ENCODE measurements around the gene ATP7B.
A peak's percentile ranks its signal among the peaks of the same experiment; 100 is the strongest.
"Not testable (repeated sequence)": the region's sequence is repeated elsewhere in the genome, so short reads cannot be mapped to it uniquely, and the experiment has no call there.

The ATP7B gene

DNA sequence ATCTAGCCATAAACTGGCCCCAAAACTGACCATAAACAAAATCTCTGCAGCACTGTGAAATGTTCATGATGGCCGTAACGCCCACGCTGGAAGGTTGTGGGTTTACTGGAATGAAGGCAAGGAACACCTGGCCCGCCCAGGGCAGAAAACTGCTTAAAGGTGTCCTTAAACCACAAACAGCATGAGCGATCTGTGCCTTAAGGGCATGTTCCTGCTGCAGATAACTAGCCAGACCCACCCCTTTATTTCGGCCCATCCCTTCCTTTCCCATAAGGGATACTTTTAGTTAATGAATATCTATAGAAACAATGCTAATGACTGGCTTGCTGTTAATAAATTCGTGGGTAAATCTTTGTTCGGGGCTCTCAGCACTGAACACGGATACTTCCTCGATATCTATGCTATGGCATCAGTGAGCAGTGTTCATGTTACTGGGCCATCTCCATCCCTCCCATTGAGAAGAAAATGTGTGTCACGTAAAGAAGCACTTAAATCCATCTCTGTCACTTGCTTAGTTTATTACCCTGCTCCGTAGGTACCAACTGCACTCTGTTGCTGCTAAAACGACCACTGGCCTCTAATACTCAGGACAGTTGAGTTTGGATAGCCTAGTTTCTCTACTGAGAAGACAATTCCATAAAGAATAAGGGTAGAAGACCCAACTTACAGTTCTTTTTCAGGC is 5.3 kb downstream of the ATP7B start:
- no peak for DNase-seq

DNA sequence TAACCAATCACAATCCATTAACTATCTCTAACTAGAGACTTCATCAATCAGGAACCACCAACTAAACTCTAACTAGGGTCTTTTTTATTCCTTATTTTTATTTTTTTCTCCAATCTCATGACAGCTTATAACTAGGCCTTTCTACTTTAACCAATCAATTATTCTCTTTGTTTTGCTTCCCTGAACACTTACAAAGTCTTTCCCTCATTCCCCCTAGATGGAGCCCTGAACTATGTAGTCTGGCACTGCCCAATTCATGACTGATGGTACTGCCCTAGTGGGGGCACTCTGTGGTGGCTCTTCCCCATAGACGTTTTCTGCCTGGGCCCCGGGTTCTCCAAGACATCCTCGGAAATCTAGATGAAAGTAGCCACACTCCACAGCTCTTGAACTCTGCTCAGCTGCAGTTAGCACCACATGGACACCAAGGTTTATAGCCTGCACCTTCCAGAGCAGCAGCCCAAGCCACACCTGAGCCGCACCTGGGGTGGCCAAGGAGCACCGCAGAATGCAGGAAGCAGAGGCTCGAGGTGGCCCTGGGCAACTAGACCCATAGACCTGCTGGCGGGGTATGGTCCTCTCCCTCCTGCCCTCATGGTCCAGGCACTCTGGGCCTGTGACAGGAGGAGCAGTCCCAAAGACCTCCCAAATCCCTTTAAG is 6.6 kb downstream of the ATP7B start:
- DNase-seq = no peak

DNA sequence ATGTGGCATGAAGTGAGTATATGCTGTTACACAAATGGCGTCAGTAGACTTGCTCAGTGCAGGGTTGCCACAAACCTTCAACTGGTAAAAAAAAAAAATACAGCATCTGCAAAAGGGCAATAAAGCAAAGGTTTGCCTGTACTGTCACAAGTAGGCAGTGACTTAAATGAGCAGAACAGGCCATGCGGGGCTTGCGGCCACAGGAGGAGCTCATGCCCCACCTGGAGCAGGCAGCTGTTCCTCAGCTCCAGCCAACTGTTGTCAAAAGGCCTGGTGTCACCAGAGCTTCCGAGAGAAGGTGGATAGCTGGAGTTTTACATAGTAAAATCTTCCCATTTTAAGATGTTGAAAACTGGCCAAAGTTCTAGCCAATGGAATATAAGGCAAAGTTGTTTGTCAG is 7.7 kb downstream of the ATP7B start:
- no peak for DNase-seq

DNA sequence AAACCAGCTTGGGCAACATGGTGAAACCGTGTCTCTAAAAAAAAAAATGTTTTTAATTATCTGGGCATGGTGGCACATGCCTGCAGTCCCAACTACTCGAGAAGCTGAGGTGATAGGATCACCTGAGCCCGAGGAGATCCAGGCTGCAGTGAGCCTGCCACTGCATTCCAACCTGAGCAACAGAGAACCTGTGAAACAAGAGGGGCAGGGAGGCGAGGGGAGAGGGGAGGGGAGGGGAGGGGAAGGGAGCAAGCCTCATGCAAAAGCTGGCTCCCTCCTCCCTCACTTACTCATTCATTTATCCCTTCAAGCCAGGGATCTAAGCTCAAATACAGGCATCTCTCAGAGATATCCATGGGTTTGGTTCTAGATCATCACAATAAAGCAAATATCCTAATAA is 8.9 kb downstream of the ATP7B start:
- no peak for DNase-seq

DNA sequence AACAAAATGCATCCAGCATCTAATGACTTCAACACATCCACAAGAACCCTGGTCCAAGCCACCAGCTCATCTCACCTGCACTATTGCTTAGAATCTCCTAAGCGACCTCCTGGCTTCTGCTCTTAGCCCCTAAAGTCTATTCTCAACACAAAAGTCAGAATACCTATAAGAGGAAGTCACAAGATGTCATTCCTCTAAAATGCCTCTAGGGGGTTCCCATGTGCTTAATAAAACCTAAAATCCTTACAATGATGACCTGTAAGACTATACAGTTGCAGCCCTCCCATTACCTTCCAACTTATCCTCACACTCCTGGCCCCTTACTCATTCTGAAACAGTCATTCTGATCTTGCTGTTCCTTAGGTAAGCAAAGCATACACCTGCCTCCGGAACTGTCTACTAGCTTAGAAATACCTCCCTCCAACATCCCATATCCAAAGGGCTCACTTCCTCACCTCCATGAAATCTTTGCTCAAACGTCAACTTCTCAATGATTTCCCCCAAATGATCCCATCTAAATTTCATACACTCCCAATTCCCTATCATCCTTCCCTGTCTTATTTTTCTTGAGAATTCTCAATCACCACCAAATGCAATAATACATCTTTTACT is 10.0 kb downstream of the ATP7B start:
- DNase-seq = peak; percentile 14

DNA sequence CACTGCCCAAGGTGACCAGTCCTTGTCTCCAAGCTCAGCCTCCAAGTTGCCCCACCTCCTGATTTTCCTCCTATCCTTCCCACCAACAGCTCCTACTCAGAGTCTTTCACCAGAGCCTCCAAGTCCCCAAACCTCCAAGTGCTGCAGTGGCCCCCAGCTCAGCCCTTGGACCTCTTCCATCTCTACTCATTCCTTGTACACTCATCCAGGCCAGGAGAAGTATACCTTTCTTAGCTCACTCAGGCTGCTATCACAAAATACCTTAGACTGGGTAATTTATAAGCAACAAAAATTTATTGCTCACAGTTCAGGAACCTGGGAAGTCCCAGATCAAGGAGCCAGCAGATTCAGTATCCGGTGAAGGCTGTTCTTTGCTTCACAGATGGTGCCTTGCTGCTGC is 11.3 kb downstream of the ATP7B start:
- DNase-seq = no peak

DNA sequence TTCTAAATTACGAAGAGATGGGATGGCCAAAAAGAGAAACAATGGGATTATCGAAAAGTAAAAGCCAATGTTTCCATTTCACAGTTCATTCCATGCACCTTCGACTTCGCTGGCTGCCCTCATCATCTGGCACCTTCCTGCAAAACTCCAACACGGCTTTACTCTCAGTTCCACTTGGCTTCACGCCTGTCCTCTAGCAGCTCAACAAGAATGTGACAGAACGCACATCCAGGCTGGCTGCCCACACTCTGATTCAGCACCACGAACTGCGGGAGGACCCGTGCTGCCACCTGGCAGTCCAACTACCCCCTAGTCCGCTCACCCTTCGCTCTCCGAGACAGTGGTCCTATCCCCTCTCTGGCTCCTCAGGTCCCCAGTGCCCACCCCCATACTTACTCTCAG is 11.7 kb downstream of the ATP7B start:
- DNase-seq = peak; percentile 30

DNA sequence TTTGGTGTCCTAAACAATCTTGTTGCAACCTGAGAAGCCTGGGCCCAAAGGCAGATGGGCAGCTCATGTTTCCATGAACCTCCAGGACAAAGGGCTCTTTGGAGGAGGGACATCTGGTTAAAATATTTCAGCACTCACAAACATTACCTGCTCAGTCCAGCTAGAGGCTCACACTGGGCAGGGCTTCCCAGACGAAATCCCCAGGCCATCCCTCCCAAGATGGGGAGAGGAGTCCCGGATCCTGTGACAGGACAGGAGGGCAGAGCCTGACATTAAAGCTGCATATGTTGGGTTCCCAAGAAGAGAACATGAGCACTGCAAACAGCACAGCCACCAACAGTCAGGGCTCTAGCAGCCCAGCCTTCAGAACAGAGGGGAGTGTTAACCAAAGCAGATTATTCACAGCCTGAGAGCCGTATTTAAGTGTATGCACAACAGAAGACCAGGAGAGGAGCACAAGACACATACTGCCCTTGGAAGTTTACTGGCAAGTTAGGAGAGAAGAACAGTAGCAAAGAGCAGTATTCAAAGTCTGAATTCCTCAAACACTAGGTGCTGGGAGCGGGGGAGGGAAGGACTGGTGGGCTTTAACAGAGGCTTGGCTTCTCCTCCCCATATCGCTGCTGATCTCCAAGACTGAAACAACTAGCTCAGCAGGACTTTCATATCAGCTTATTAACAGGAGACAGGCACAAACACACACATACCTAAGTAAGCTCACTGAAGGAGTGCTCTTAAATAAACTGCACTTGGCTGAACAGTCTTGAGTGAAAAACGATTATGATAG is 12.3 kb downstream of the ATP7B start:
- DNase-seq = peak; percentile 33

DNA sequence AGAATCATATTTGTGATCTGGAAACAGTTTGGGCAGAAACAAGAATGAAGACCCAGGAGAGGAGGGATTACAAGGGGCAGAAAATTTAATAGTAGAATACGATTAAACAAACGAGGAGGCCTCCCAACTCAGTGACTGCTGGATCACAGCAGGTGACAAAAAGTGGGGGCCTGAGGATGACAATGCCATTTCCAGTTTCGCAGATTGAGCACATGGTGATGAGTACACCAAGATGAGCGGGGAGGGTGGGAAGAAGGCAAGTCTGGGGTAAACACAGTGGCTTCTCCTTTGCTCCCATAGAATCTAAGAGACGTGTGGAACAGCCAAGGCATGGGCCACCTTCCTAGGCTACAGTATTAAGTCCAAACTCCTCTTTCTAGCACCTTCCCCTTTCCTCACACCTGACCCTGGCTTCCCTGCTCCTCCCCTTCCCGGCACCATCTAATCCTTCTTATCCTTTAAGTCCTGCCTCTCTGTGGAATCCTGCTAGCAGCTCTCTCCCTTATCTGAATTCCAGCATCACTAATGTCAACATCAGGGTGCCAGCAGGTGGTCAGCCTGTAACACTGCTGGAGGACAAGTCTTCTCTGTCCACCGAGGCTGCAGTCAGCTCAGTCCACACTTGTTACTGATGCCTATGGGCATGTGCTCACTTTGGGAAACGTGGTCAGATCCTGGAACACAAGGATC is 13.5 kb downstream of the ATP7B start:
- no peak for DNase-seq

DNA sequence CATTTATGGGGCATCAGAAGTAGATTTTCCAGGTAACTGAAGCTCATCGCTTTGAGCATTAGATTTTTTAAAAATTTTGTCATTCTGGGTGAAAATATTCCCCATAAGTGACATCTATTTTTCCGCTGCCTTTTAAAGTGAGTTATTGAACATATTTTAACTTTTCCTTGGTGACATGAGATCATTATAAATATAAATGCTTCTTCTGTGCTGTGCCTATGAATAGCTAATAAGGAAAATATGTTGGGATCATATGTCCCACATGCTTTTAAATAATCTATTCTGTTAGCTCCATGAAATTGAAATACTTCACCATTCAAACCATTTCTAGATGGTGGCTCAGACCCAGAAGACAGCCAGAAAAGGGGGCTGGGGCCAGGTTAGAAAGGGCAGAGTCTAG is 14.1 kb downstream of the ATP7B start:
- no peak for DNase-seq

DNA sequence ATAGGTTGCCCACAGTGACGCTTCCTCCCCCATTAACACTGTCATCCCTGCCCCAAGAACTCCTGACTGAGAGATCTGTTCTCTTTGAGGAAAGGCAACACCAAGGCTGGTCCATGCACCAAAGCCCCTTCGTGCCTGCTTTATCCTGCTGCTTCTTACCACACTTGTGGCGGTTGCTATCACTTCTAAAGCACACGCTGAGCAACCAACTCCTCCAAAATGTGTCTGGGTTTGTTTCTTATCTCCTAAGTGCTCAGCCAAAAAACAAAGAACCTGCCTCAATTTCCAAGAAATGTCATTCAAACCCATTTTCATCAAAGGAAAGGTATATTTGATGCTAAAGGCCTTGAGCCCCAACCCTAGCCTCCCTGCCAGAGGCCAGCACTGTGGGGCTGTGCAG is 14.6 kb downstream of the ATP7B start:
- DNase-seq = no peak

DNA sequence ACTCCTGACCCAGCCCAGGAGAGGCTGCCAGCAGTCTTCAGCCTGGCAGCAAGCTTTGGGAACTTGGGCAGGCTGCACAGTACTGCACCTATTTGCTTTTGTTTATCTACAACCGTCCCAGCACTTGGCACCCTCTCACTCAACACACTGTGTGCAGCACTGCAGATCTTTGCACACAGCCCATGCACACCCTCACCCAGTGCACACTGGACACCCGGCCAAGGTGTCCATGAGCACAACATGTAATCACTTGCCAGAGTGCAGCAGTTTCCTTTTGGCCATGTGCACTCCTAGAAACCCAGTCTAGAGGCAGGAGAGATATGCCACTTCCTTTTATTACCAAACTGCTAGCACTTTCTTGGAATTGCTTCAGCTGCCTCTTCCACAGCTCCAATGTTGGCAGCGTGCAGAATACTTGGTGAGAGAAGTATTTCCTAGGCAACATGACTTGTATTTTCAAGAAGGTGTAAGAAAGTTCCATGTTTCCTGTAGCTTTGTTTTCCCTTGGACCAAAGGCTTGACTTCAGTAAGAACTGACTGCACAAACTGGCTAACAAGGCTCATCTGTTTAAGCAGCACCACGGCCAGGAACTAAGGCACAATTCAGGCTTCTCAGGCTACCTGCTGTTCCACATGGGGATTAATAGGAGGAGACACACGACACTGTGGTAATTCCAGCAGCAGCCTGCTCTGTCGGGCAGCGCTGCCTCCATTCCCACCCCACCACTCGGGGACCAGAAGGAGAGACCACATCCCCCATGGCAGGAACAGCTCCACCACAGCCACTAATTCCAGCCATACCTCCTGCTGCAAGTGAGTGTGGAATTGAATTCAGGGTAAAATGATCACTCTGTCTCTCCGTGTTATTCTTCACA is 15.3 kb downstream of the ATP7B start:
- no peak for DNase-seq

DNA sequence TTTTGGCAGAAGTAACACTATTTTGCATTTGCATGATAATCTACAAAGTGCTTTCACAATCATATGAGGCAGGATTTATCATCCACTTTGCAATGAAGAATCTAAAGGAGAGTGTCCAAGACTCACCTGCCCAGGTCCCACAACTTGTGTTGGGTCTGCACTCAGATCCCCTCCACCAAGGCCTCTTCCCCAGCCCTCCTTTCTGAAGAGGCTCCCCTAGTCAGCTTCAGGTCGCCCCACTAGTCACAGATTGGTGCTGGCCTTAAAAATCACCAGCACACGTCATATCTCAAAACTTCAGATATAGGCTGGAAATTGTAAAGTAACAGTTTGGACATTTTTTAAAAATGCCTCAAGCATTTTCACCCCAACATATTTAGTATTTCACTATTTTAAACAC is 17.5 kb downstream of the ATP7B start:
- no peak for DNase-seq

DNA sequence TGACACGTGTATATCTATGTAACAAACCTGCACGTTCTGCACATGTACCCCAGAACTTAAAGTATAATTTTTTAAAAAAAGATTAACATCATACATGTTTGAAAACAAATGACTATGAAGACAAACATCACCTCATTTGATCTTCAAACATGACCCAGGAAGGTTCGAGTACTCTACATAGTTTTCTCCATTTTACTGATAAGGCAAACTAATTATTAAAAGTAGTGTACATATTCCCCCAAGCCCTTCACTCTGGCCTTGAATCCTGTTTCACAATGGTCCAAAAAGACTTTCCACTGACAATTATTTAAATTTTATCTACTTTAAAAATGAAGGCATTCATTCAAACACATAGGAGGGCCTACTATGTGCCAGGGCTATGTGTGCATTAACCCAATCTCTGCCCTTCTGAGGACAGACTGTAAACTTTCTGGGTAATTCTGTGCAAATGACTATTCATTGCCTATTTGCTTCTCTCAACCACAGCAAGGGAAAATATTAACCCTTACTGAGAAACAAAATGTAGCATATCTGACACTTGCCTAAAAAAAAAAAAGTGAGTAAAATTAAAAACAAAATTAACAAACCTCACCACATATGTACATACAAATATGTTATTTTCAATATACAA is 22.1 kb downstream of the ATP7B start:
- no peak for DNase-seq

DNA sequence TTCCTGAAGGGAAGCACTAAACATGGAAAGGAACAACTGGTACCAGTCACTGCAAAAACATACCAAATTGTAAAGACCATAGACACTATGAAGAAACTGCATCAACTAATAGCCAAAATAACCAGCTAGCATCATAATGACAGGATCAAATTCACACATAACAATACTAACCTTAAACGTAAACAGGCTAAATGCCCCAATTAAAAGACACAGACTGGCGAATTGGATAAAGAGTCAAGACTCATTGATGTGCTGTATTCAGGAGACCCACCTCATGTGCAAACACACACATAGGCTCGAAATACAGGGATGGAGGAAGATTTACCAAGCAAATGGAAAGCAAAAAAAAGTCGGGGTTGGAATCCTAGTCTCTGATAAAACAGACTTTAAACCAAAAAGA is 26.3 kb downstream of the ATP7B start:
- not testable (repeated sequence) for DNase-seq

DNA sequence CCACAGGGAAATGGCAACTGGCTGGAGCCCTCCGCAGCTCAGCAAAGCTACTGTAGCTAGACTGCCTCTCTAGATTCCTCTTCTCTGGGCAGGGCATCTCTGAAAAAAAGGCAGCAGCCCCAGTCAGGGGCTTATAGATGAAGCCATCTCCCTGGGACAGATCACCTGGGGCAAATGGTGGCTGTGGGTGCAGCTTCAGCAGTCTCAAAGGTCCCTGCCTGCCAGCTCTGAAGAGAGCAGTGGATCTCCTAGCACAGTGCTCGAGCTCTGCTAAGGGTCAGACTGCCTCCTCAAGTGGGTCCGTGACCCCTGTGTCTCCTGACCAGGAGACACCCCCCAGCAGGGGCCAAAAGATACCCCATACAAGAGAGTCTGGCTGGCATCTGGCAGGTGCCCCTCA is 28.0 kb downstream of the ATP7B start:
- DNase-seq = not testable (repeated sequence)

DNA sequence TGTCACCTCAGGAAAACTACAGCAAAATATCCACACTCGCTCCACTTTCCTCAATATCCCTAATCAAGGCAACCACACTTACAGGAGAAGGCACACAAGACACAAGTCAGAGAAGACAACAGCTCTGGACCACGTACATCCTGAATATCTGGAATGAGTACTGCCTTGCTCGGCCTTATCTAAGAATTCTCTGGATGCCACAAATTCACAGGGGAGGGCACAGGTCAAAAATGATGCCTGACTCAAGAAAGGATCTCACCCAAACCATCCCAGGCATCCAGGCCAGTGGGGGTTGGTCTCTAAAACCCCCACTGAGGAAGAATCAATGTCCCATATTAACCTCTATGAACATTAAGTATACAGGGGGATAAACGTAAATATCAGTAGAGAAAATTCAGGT is 29.9 kb downstream of the ATP7B start:
- DNase-seq = no peak

DNA sequence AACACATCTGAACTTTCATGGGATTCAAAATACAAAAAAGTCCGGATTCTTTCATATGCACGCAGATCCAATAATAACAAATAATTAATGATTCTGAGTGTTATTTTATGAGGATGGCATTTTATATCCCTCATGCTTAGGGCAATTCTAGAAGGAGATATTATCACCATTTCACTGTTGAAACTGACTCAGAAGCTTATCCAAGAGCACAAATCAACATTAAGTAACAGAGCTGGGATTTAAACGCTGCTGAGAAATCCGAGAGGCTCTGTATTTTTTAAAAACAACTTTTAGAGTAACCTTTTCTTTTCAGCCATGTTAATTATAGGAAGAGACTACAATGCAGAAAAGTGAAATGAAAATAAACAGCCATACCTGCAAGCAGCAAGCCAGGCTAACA is 30.3 kb downstream of the ATP7B start:
- no peak for DNase-seq

DNA sequence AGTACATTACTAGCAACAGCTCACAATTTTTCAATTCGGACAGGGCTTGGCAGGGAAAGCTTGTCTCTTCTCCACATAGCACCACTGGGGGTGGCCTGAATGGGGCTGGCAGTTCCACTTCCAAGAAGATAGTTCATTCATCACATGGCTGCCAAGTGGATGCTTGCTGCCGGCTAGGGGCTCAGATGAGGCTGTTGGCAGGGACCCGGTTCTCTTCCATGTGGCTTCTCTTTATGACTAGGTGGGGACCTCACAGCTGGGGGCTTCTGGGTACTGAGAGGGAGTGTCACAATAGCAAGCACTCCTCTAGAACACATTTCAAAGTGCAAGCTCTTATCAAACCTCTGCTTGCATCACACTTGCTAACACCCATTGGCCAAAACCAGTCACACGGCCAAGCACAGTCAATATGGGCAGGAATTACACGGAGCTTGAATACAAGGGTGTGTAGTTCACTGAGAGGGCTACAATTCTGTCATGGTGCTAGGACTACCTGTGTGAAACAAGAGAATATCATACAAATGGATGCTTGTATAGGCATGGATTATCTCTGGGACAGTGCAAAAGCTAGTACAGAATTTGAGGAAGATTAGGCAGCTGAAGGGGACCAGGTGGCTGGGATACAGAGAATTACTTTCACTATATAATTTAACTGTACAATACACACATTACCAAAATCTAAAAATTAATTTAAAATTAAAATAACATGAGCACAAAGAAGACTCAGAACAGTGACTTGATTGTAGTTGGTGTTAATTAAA is 32.3 kb downstream of the ATP7B start:
- no peak for DNase-seq

DNA sequence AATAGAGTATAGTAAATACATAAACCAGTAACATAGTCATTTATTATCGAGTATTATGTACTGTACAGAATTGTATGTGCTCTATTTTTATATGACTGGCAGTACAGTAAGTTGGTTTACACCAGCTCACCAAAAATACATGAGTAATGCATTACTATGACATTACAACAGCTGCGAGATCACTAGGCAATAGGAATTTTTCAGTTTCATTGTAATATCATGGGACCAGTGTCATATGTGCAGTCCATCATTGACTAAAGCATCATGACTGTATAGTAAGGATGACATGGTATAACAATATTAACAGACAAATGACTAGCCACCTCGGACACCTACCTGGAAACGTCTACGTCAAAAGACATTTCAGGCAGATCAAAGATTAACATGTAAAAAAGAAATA is 33.6 kb downstream of the ATP7B start:
- DNase-seq = no peak

DNA sequence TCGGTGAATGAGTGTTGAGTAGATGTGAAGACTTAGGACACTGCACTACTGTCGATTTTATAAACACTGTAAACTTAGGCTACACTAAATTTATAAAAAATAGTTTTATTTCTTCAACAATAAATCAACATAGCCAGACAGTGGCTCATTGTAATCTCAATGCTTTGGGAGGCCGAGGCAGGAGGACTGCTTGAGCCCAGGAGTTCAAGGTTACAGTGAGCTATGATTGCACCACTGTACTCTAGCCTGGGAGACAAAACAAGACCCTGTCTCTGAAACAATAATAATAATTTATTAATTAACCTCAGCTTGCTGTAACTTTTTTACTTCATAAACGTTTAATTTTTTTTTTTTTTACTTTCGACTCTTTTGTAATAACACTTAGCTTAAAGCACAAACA is 34.4 kb downstream of the ATP7B start:
- no peak for DNase-seq

Measured in DMS79 treated with DMSO at 0.1 percent for 48 hours (cell line).